Lower lobe of right lung (tissue), 2 donors: Measurements from ENCODE around the gene ZFHX2. TPM values are rescaled to one million over a fixed set of nuclear protein-coding genes. Genes with fewer than 3 reads are reported as not detected.
"Not testable (repeated sequence)": the region's sequence is repeated elsewhere in the genome, so short reads cannot be mapped to it uniquely, and the experiment has no call there.

Source experiments
- ATAC-seq, 2 donors: fragments of 200-7000 bp; cut with Tn5 transposase; one replicate each; pipeline ENCODE4 v1.9.1; 2020 to 2022; ENCODE audit warnings: mild to moderate bottlenecking in 2 of 2, moderate library complexity in 2 of 2
- DNase-seq: peaks from one replicate; pipeline ENCODE4 v3.0.0-alpha.2; 2020
- H3K27ac ChIP-seq: fragments of 200-600 bp; one replicate; pipeline ENCODE4 v1.8.0; 2022
- H3K27me3 ChIP-seq: fragments of 200-600 bp; one replicate; pipeline ENCODE4 v1.8.0; 2022; ENCODE audit warnings: low read depth
- H3K36me3 ChIP-seq: fragments of 200-600 bp; one replicate; pipeline ENCODE4 v1.8.0; 2022; ENCODE audit warnings: mild to moderate bottlenecking
- H3K4me1 ChIP-seq: fragments of 200-600 bp; one replicate; pipeline ENCODE4 v1.8.0; 2022
- H3K4me3 ChIP-seq: fragments of 200-600 bp; one replicate; pipeline ENCODE4 v1.8.0; 2022; ENCODE audit warnings: mild to moderate bottlenecking
- H3K9me3 ChIP-seq: fragments of 200-600 bp; one replicate; pipeline ENCODE4 v1.8.0; 2022
- CTCF ChIP-seq: fragments of 200-600 bp; IDR thresholded peaks from one replicate; pipeline ENCODE4 v1.8.0; 2022; ENCODE audit warnings: antibody characterized with exemption, mild to moderate bottlenecking
- intact Hi-C: fragments of 100-400 bp; cut with DNase I; formaldehyde crosslinking; loops from one replicate; pipeline ENCODE4 v1.11.0; 2022
- total RNA-seq: library from RNA; stranded (reverse); fragmentation: NEBNext Ultra II Directional; extraction: Animal tissue kit (Norgen Biotek cat#: 25700); gene quantifications from one replicate; pipeline ENCODE4 v1.2.1, GENCODE V29; 2021
- donor health status: DM: no; HTN: yes; CAD: no; lungs with severe emphysema.

ZFHX2 gene
- total RNA-seq, 1 donor from 2014 or later, result 5.1 TPM

- Histone ChIP-seq H3K27me3 (no peaks in the 10 kb centered on the region), H3K4me1 (no peaks in the 10 kb centered on the region), H3K4me3 (no peak overlapping the region), H3K27ac (no peak overlapping the region), H3K9me3 (no peaks in the 10 kb centered on the region), H3K36me3 (no peaks in the 10 kb centered on the region)
- intact Hi-C loops, result no loop called here
- no peak for ATAC-seq
- TF ChIP-seq CTCF, result no peak
- no peak for DNase-seq
These were observed 13.4 kb downstream of the ZFHX2 start for GRCh38 chr14:23538050-23538718.

GRCh38 chr14:23537351-23538049 is 14.1 kb downstream of the ZFHX2 start:
- ATAC-seq, result no peak

GRCh38 chr14:23536906-23537305 is 14.7 kb downstream of the ZFHX2 start:
- H3K4me3 ChIP-seq, H3K36me3 ChIP-seq, ATAC-seq, H3K9me3 ChIP-seq, H3K27ac ChIP-seq, intact Hi-C loops, H3K27me3 ChIP-seq, H3K4me1 ChIP-seq, DNase-seq: not testable (repeated sequence)

More at GRCh38 chr14:23537351-23538049, 14.1 kb downstream of the ZFHX2 start:
- Histone ChIP-seq H3K4me1 (no peaks in the 10 kb centered on the region), H3K36me3 (no peaks in the 10 kb centered on the region), H3K27ac (no peak overlapping the region), H3K4me3 (no peak overlapping the region), H3K27me3 (no peaks in the 10 kb centered on the region), H3K9me3 (no peaks in the 10 kb centered on the region)
- TF ChIP-seq CTCF, result no peak
- intact Hi-C loops, result no loop called here
- no peak for DNase-seq

GRCh38 chr14:23536494-23536893 is 15.1 kb downstream of the ZFHX2 start:
- intact Hi-C loops, result no loop called here
- H3K27ac ChIP-seq, result no peak overlapping the region
- H3K4me1 ChIP-seq, result no peaks in the 10 kb centered on the region
- H3K36me3 ChIP-seq, result no peaks in the 10 kb centered on the region
- DNase-seq (no peak), ATAC-seq (no peak)
- no peak for TF ChIP-seq CTCF
- no peaks in the 10 kb centered on the region for H3K27me3 ChIP-seq
- H3K9me3 ChIP-seq, result no peaks in the 10 kb centered on the region
- no peak overlapping the region for H3K4me3 ChIP-seq

- Histone ChIP-seq H3K4me1 (peaks cover under 1% of the 10 kb centered on the region), H3K9me3 (no peaks in the 10 kb centered on the region), H3K27ac (no peak overlapping the region), H3K4me3 (no peak overlapping the region), H3K27me3 (no peaks in the 10 kb centered on the region), H3K36me3 (no peaks in the 10 kb centered on the region)
- ATAC-seq (no peak), DNase-seq (no peak)
- intact Hi-C loops, result no loop called here
- no peak for TF ChIP-seq CTCF
These were observed 15.6 kb downstream of the ZFHX2 start for GRCh38 chr14:23535943-23536342.
